Activated T-helper 1 cell treated with anti-CD3 and anti-CD28 coated beads, Interleukin-2, amount 50 U/mL, for 16 hours (primary cell): ENCODE measurements around the gene NFIX.

Source experiments
- DNase-seq, 2 donors: peaks; one replicate each; pipeline ENCODE4 v3.0.0-alpha.2; 2020; ENCODE audit warnings: low read depth in 1 of 2, low spot score in 1 of 2

NFIX gene

GRCh38 chr19:13071444-13072187 is 76.3 kb downstream of the NFIX start:
- no peak for DNase-seq

GRCh38 chr19:13072188-13072908 is 77.1 kb downstream of the NFIX start:
- DNase-seq = no peak

- no peak for DNase-seq
Observed at GRCh38 chr19:13073263-13073662, 78.0 kb downstream of the NFIX start.

- DNase-seq = no peak
Observed at GRCh38 chr19:13074378-13074777, 79.1 kb downstream of the NFIX start.

- no peak for DNase-seq
Observed at GRCh38 chr19:13076320-13076719, 81.0 kb downstream of the NFIX start.

- DNase-seq = no peak
Observed at GRCh38 chr19:13076787-13077186, 81.5 kb downstream of the NFIX start.

- no peak for DNase-seq
Observed at GRCh38 chr19:13077240-13077639, 82.0 kb downstream of the NFIX start.

- DNase-seq = no peak
Observed at GRCh38 chr19:13078381-13078780, 83.1 kb downstream of the NFIX start.

- no peak for DNase-seq
Observed at GRCh38 chr19:13078897-13079541, 83.7 kb downstream of the NFIX start.

- no peak for DNase-seq
Observed at GRCh38 chr19:13079542-13079986, 84.3 kb downstream of the NFIX start.

- DNase-seq = no peak
Observed at GRCh38 chr19:13082192-13083007, 87.1 kb downstream of the NFIX start.

- no peak for DNase-seq
Observed at GRCh38 chr19:13083008-13083404, 87.7 kb downstream of the NFIX start.

GRCh38 chr19:13083627-13084026 is 88.4 kb downstream of the NFIX start:
- DNase-seq = no peak

- no peak for DNase-seq
Observed at GRCh38 chr19:13085666-13086065, 90.4 kb downstream of the NFIX start.

GRCh38 chr19:13086341-13086740 is 91.1 kb downstream of the NFIX start:
- no peak for DNase-seq

GRCh38 chr19:13087295-13087694 is 92.0 kb downstream of the NFIX start:
- no peak for DNase-seq

- DNase-seq = no peak
Observed at GRCh38 chr19:13087795-13088537, 92.7 kb downstream of the NFIX start.

- DNase-seq = no peak
Observed at GRCh38 chr19:13089139-13089856, 94.0 kb downstream of the NFIX start.

GRCh38 chr19:13089857-13090507 is 94.7 kb downstream of the NFIX start:
- DNase-seq = no peak
